ENCODE measurements around the gene DNAJA3.

Gene DNAJA3

DNA sequence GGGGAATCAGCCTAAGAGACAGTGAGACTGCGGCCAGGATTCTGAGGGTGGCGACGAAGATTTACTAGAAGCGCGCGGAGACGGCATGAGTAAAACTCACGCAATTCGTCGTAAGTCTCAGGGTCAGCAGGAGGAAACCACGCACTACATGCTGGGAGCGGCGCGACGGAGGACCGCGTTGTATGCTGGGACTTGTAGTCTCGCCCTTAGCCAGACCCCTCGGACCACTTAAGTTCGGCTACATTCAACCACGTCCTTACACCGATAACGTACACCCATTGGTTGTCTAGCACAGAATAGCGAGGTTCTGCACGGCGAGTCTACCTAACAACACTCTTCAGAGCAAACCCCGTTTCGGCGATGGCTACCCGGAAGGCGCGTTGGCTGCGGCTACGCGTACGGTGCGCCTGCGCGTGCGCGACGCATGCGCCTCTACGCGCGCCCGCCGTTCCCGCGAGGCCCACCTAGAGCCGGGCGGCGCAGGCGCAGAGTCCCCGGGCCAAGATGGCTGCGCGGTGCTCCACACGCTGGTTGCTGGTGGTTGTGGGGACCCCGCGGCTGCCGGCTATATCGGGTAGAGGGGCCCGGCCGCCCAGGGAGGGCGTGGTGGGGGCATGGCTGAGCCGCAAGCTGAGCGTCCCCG, at the start of gene DNAJA3:
DNAJA3 (plus strand) TSS at position 491 of the 643 bp plus-strand sequence; CDS start at position 505, 14 bp downstream.
- peak; percentile 79 for DNase-seq

DNA sequence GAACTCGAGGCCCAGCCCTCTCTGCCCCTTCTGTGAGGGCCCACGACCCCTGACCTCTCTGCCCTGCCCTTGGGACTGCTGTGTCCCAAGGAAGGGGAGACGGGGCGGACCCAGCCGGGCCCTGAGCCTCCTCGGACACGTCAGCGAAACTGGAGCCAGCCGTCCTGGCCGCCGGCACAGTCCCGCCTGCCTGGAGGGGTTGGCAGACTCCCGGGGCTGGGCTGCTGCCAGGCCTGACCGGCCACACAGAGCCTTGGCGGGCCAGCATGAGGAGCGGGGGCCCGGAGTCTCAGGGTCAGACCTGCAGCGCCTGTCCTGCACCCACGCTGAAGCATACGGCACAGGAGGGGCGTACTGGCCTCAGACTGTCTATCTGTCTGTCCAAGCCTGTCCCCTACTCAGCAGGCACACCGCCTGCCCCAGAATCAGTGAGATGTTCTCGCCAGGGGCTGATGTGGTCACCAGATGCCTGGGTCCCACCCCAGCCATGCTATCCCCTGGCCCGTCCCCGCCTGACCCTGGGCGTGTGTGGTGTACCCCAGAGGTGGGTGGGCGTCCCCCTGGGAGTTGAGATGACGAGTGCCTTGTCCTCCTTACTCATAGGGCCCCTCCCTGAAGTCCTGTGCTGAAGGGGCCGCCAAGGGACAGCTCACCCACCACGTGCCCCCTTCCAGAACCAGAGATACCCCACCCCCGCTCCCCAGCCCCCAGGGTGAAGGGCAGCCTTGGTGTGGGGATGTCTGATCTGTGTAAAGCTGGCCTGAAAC, 49.4 kb upstream of the DNAJA3 start:
- no peak for DNase-seq

DNA sequence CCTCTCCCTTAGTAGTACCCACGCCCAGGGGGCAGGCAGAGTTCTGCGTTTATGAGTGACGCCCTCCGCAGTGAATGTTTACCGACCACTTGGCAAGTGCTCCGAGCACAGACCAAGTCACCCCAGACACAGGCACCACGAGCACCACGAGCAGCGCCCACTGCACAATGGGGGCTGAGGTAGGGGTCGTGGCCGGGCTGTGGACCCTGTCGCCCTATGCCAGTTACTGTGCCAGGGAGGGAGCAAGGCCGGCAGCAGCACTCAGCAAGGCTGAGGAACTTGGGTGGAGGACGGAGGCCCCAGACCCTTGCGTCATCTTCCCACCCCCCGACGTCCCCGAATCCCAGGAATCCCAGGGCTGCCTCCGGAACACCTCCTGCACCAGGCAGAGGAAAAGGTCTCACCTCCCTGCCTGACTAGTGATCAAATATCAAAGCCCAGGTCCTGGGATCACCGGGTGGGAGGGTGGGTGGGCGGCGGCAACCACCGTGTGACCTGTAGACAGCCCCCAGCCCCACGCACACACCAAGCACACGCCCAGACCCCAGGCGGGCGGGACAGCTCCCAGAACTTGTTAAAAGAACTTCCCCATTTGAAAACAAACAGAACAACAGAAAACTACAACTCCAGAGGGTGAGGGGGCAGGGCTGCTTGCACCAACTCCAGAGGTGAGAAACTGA, 48.6 kb upstream of the DNAJA3 start:
- no peak for DNase-seq

DNA sequence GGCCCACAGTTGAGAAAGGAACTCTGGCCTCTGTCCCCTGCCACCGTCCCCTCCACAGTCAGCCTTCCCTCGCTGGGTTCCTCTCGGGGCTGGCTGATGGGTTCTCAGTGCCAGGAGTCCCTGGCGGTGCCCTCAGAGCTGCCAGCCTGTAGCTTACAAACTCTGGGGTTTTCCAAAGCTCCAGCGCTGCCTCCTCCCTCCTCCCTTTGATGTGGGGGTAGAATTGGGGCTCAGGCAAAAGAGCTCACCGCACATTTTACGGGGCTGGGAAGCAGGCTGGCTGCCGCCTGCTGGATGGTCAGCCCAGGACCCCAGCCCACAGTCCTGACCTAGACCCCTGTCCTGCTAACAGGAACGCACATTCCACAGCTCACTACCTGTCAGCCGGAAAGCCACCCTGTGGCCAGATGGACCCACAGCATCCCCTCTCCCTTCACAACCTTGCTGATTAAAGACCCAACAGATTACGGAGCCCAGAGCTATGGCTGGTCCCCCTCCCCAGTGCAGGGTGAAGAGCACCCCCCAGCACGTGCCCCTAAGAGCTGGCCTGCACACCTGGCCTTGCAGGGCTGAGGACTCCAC, 48.0 kb upstream of the DNAJA3 start:
- DNase-seq: no peak

DNA sequence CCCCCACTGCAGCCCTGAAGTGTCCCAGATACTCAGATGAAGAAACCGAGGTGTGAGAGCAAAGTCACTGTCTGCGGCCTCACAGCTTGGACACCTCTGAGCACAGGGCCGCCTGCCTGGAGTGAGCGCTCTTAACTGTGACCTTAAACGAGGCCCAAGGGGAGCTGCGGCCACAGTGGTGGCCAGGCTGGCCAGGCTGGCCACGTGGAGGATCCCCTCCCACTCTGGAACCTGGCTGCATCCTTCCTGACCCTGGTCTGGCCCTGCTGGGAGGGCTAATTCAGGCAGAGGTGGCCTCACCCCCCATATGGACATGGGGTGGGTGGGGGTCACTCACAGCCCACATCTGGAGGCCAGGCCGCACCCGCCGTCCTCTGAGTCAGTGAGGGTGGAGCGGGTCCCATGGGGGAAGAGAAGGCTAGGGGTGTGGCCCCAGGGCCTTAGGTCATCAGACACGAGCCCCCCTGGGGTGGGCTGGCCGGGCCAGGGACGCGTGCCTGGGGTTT, 47.5 kb upstream of the DNAJA3 start:
- no peak for DNase-seq

DNA sequence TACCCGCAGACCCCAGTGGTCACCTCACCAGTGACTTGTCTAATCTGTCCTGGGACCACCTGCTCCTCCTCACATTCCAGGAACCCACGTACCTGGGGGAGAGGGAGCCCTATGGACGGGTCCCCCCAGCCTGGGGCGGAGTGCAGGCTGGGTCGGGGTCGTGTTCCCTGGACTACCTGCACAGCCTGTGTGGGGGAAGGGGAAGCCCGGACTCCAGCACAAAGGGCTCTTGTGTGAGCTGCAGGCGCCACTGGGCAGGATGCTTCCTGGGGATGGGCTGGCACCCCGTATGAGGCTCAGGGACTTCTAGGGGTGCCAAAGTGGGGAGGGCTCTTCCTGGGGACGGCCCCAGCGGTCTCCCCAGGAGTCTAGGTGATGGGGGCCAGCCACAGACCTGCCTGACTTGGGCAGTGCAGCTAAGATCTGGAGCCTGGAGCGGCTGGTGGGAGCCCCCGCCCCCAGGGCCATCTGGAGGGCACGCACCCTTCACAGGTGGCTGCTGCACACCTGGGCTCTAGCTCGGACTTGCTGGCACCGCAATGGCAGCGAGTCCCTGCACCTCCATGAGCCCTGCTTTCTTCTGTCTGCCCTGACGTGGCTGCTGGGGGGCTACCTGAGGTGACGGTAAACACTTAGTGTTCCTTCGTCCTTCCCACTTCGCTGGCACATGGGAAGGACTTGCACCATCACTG, 46.5 kb upstream of the DNAJA3 start:
- no peak for DNase-seq

DNA sequence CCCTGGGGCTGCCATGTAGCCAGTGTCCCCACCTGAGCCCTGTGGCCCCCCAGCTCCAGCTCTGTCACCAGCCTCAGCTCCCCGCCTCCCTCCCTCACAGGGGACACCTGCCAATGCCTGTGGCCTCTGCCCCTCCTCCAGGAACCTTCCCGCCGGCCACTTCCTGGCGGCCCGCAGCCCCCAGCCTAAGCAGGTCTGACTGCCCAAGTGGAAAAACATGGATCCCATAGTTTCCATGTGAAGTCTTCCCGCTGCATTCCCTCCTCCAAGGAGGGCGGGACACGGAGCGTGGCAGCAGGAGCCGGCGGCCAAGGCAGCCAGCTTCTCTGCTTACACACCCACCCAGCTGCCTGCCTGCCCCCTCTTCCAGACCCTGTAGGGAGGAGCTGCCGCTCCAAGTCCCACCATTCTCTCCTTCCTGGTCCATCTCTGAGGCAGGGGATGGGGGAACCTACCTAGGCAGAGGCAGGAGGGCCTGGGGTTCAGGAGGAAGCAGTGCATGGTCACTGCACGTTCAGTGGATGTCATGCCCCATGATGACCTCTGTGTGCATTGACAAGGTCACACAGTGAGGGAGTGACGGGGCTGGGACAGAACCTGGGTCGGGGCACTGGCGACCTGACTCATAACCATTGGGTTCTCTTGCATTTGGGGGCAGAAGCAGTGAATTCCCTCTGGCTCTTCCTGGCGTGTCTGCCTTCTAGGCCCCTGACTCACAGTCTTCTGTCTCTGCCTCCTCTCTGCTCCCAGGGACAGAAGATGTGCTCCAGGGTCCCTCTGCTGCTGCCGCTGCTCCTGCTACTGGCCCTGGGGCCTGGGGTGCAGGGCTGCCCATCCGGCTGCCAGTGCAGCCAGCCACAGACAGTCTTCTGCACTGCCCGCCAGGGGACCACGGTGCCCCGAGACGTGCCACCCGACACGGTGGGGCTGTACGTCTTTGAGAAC, 45.3 kb upstream of the DNAJA3 start:
- no peak for DNase-seq

DNA sequence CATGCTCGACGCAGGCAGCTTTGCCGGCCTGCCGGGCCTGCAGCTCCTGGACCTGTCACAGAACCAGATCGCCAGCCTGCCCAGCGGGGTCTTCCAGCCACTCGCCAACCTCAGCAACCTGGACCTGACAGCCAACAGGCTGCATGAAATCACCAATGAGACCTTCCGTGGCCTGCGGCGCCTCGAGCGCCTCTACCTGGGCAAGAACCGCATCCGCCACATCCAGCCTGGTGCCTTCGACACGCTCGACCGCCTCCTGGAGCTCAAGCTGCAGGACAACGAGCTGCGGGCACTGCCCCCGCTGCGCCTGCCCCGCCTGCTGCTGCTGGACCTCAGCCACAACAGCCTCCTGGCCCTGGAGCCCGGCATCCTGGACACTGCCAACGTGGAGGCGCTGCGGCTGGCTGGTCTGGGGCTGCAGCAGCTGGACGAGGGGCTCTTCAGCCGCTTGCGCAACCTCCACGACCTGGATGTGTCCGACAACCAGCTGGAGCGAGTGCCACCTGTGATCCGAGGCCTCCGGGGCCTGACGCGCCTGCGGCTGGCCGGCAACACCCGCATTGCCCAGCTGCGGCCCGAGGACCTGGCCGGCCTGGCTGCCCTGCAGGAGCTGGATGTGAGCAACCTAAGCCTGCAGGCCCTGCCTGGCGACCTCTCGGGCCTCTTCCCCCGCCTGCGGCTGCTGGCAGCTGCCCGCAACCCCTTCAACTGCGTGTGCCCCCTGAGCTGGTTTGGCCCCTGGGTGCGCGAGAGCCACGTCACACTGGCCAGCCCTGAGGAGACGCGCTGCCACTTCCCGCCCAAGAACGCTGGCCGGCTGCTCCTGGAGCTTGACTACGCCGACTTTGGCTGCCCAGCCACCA, 44.4 kb upstream of the DNAJA3 start:
- DNase-seq: no peak

DNA sequence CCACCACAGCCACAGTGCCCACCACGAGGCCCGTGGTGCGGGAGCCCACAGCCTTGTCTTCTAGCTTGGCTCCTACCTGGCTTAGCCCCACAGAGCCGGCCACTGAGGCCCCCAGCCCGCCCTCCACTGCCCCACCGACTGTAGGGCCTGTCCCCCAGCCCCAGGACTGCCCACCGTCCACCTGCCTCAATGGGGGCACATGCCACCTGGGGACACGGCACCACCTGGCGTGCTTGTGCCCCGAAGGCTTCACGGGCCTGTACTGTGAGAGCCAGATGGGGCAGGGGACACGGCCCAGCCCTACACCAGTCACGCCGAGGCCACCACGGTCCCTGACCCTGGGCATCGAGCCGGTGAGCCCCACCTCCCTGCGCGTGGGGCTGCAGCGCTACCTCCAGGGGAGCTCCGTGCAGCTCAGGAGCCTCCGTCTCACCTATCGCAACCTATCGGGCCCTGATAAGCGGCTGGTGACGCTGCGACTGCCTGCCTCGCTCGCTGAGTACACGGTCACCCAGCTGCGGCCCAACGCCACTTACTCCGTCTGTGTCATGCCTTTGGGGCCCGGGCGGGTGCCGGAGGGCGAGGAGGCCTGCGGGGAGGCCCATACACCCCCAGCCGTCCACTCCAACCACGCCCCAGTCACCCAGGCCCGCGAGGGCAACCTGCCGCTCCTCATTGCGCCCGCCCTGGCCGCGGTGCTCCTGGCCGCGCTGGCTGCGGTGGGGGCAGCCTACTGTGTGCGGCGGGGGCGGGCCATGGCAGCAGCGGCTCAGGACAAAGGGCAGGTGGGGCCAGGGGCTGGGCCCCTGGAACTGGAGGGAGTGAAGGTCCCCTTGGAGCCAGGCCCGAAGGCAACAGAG, 43.5 kb upstream of the DNAJA3 start:
- no peak for DNase-seq

DNA sequence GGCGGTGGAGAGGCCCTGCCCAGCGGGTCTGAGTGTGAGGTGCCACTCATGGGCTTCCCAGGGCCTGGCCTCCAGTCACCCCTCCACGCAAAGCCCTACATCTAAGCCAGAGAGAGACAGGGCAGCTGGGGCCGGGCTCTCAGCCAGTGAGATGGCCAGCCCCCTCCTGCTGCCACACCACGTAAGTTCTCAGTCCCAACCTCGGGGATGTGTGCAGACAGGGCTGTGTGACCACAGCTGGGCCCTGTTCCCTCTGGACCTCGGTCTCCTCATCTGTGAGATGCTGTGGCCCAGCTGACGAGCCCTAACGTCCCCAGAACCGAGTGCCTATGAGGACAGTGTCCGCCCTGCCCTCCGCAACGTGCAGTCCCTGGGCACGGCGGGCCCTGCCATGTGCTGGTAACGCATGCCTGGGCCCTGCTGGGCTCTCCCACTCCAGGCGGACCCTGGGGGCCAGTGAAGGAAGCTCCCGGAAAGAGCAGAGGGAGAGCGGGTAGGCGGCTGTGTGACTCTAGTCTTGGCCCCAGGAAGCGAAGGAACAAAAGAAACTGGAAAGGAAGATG, 42.8 kb upstream of the DNAJA3 start:
- DNase-seq: no peak

DNA sequence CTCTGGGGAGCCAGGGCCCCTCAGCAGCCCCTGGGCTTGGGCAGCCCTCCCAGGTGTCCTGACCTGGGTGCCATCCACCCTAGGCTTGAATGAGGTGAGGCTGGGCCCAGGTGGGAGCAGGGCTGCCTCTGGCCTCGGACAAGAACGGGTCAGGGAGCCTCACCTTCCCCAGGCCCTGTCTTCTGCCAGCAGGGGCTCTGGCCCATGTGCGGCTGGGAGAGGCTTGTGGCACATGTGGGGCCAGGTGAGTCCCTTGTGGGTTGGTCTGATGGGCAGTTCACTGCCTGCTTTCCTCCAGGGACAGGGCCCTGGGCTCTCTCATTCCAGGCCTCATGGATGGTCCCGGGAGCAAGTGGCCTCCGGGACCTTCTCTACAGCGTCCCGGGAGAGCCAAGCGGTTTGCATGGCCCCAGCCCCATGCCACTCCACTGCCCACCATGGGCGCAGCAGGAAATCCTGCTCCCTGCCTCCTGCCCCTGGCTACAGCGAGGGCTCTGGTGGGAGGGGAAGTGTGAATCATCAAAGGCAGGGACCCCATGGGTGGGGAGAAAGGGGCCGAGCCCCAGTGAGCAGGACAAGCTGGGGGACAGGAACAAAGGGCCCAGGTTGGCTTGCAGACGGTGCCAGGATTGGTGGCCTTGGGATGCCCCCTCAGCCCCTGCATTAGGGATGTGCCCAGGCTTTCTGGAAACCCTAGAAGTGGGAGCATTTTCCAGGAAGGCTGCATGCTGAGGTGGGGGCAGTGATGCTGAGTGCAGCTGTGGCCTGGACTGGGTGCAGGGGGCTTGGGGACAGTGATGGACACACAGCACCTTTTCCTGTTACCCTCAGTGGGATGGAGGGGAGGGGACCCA, 41.9 kb upstream of the DNAJA3 start:
- no peak for DNase-seq

DNA sequence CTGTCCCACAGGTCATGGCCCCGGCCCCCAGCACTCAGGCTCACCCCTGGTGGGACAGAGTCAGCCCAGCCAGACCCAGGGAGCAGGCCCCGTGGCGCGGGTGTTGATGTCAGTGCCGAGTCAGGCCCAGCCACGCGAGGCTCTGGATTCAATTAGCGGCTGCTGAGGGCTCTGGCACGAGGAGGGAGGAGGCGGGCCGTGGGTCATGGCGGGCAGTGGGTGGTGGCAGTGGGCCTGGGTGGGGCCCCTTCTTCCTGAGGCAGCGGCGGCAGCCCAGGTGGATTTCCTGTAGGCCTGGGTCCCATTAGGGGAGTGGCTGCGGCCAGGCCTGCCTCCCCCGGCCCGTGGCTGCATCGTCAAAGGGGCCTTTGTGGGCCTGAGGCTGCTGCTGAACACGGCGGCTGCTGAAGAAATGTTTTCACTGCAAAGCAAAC, 41.1 kb upstream of the DNAJA3 start:
- DNase-seq: no peak

DNA sequence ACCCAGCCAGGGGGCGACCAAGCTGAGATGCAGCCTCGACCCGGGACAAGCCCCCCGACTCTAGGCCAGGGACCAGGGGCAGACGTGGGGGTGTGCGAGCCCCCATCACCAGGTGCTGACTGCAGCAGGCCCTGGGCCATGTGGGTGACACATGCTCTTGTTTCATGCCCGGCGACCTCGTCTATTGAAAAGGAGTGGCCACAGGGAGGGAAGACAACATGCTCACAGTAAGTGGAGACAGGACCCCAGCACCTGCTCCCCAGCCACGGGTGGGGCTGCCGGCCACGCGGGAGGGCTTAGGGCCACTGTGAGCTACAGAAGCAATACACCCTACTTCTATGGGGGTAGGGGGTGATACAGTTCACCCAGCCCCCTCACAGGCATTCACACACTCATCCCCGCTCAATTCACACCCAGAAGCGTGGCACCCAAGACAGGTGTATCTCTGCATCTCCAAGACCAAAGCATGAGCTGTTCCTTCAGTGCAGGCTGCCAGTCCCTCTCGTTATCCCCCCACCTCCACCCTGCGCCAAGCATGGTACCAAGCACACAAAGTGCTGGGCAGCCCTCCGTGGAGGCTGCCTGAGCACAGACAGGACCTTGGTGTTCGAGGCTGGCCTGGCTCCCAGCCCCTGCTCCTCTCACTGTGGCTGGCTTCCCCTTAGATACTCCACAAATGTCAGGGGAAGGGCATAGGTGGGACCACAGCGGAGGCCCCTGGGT, 40.4 kb upstream of the DNAJA3 start:
- no peak for DNase-seq

DNA sequence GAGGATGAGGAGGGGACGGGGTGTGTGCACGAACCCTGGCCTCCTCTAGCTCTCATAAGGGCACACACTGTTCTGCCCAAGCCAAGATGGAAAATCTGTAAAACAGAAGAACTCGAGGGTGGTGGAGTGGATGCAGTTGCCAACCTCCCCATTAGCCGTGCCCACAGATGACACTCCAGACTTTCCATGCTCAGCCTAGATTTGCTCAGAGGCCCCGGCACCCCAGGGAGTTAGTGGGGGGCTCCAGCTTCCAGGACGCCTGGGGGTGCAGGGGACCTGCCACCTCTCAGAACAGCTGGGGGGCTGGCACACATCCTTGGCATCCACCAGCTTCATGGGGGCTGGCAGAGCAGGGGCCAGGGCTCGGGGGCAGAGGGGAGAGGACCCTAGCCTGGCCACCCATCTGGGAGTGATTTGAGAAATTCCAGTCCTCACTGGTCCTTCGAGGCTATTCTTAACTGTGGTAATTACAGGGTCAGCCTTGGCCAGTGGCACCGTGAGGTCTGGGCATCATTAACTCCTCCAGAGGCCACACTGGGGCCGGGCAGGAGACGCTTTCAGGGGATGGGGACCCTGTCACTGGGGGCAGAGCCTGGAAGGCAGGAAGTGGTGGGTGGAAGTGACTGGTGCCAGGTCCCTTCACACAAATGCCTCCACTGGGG, 39.7 kb upstream of the DNAJA3 start:
- DNase-seq: no peak

DNA sequence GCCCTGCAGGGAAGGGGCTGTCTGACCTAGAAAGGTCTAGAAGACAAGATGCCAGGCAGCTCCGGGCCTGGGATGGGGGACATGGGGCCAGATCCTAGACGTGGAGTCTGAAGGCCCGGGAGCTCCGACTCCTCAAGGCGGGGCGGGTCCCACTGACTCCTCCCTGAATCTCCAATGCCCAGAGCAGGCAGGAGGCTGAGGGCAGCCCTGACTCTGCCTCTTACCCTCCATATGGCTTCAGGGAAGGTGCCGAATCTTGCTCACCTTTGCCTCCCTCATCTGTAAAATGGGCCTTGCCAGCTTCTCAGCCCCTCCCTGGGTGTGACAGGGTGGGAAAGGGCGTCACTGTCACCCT, 39.2 kb upstream of the DNAJA3 start:
- no peak for DNase-seq

DNA sequence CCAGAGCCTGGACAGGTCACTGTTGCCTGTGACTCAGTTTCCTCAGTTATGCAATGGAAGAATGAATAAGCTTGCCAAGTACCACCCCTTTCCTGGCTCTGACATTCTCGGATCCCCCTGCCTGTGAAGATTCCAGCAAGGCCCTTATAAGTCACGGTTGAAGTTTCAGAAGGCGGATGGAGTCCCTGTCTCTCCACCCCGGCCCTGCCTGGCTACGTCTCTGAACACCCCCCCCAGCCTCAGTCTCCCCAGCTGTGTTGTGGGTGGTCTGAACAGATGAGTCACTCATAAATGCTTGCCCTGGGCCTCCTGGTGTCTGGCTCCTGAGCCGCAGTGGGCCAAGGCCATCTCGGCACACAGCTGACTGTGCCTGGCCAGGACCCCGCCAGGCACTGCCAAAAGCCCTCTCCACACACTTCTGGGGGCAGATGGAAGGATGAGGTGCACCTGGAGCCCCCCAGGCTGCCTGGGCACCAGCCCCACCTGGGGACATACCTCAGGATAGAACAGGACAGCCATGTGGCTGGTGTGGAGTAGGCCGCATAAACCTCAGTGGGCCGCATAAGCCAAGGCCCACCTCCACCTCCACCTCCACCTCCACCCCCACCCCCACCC, 38.6 kb upstream of the DNAJA3 start:
- DNase-seq: no peak

DNA sequence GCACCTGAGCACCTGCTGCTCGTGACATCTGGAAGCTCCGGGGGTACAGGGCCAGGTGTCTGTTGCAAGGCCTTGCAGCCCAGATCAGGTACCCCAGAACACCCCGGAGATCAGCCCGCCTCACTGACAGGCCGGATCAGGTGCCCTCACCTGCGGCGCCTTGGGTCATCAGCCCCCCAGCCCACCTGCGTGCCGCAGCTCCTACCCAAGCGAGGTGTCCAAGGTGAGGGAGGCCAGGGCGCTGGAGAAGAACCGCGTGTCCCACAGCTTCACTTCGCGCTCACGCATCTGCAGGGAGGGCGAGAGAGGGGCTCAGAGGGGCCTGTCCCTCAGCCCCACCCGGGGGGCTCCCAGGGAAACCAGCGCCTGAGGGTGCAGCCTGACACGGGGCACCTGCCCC, 37.9 kb upstream of the DNAJA3 start:
- no peak for DNase-seq
